ENCODE results near the gene PABPC1L. TPM values are rescaled to one million over a fixed set of nuclear protein-coding genes. Genes with fewer than 3 reads are reported as not detected.
"Not testable (repeated sequence)": the region's sequence is repeated elsewhere in the genome, so short reads cannot be mapped to it uniquely, and the experiment has no call there.

Gene PABPC1L
- total RNA-seq (10 to 100 TPM; 12.0 to 15.4 TPM), polyA plus RNA-seq (ENCODE audit: insufficient read length in 2 of 2) (10 to 100 TPM; 27.2 to 58.0 TPM)
- long read RNA-seq, donor 1, transcript PABPC1L-207 (6 exons, 2,223 nt), result major isoform, 5 of 9 reads
- long read RNA-seq, donor 1, partial matches to known transcripts, result 0 of 9 reads
- long read RNA-seq, donor 1, other reads (novel, unspliced or antisense), result 0 of 9 reads
- long read RNA-seq, donor 2, partial matches to known transcripts, result 0 of 3 reads
- long read RNA-seq, donor 2, other reads (novel, unspliced or antisense), result 0 of 3 reads
- long read RNA-seq, donor 3, partial matches to known transcripts, result 0 of 3 reads
- long read RNA-seq, donor 3, other reads (novel, unspliced or antisense), result 0 of 3 reads
- long read RNA-seq, donor 4, transcript PABPC1L-207 (6 exons, 2,223 nt), result minor isoform, 14 of 34 reads
- long read RNA-seq, donor 4, transcript PABPC1L-202 (8 exons, 1,263 nt), result major isoform, 19 of 34 reads
- long read RNA-seq, donor 4, partial matches to known transcripts, result 0 of 34 reads
- long read RNA-seq, donor 4, other reads (novel, unspliced or antisense), result 0 of 34 reads

DNA sequence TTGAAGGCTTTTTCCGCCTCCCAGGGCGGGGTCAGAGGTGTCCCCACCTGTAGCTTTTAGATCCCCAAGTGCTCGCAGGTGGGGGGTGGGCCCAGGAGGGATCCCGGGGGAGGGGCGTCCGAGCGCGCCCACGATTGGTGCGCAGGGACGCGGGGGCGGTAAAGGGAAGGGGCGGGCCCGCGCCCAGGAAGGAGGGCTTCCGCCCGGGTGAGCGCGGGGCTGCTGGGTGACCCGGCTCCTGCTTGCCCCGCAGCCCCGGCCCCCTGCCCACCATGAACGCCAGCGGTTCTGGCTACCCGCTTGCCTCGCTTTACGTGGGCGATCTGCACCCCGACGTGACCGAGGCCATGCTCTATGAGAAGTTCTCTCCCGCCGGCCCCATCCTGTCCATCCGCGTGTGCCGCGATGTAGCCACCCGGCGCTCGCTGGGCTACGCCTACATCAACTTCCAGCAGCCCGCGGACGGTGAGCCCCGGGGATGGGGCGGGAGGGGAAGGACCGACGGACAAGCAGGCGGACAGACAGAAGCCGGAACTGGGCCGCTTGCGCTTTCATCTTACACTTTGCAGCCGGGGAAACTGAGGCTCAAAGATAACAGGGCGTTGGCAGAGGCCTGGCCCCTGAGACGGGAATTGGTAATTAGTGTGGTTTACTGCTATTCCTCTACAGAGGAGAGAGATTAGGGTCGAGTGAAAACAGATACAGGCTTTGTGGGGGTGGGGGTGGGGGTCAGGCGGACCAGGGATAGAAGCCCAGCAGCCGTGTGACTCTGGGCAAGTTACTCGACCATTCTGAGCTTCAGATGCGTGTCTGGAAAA, at the start of gene PABPC1L:
Gene PABPC1L, plus strand, starts transcription at position 189 of the 818 bp plus-strand sequence. Its CDS starts 84 bp downstream, at position 273.
- peaks cover 15% of the 10 kb centered on the region for H3K4me1 ChIP-seq (ENCODE audit: control insufficient read depth, insufficient read depth, low read length)
- WGBS (ENCODE audit: insufficient coverage), result under 1% methylated on average over 61 of the region's 61 CpGs
- H3K4me3 ChIP-seq (ENCODE audit: low read depth, low read length), result peak within 1 kb of the TSS; percentile 53
- peak in 3 of 6 donors; percentile 9 to 75 (median 65) for DNase-seq (ENCODE audit: low read depth in 4 of 6, low spot score in 6 of 6)
- peaks cover 5% of the 10 kb centered on the region for H3K36me3 ChIP-seq (ENCODE audit: control insufficient read depth, insufficient read depth, low read length)
- no peaks in the 10 kb centered on the region for H3K9me3 ChIP-seq (ENCODE audit: control insufficient read depth, insufficient read depth, low read length)
- no peak within 1 kb of the TSS for H3K27ac ChIP-seq (ENCODE audit: low read depth, low read length)
- no peaks in the 10 kb centered on the region for H3K27me3 ChIP-seq (ENCODE audit: control insufficient read depth, insufficient read depth, low read length)

DNA sequence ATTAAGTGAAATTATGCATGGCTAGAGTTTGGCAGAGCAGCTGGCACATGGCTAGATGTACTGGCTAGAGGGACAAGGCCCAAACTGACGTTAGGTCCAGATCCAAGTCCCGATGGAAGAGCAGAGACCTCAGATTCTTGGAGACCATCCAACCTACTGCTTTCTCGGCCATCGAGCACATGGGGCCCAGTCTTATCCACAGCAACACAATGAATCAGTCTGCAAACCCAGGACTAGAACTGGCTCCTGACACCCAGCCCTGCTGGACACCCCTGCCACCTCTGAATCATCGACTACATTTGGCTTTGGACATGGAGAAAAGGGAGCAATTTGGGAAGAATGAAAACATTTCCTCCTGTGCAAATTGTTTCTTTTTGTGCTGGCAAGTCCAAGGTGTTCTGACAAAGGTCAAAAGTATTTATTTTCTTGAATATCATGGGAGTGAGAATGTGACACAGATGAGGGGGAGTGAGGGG, 48.3 kb upstream of the PABPC1L start:
- 35% methylated on average over 4 of the region's 5 CpGs for WGBS (ENCODE audit: insufficient coverage)
- no peak overlapping the region for H3K27ac ChIP-seq (ENCODE audit: low read depth, low read length)
- no peaks in the 10 kb centered on the region for H3K27me3 ChIP-seq (ENCODE audit: control insufficient read depth, insufficient read depth, low read length)
- H3K4me3 ChIP-seq (ENCODE audit: low read depth, low read length), result no peak overlapping the region
- peaks cover 3% of the 10 kb centered on the region for H3K4me1 ChIP-seq (ENCODE audit: control insufficient read depth, insufficient read depth, low read length)
- peak in 2 of 6 donors; percentile 31 to 53 for DNase-seq (ENCODE audit: low read depth in 4 of 6, low spot score in 6 of 6)
- no peaks in the 10 kb centered on the region for H3K9me3 ChIP-seq (ENCODE audit: control insufficient read depth, insufficient read depth, low read length)
- H3K36me3 ChIP-seq (ENCODE audit: control insufficient read depth, insufficient read depth, low read length), result no peaks in the 10 kb centered on the region

DNA sequence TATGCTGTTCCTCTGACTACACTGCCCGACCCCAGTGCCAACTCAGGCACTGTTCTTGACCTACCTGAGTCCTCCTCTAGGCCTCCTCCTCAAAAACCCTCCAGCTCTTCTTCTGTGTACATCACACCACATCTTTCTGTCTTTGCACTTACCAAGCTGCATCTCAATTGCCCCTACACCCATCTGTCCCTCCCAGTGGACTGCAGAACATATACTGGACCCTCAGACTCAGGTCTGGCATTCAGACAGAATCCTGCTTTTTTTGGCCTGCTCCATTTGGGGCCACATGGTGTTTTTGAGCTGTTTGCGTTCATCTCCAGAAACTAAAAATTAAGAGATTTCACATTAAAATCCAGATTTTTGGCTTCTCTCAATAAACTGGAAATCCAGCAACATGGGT, 47.6 kb upstream of the PABPC1L start:
- Histone ChIP-seq H3K36me3 (ENCODE audit: control insufficient read depth, insufficient read depth, low read length) (no peaks in the 10 kb centered on the region), H3K27ac (ENCODE audit: low read depth, low read length) (no peak overlapping the region), H3K9me3 (ENCODE audit: control insufficient read depth, insufficient read depth, low read length) (no peaks in the 10 kb centered on the region), H3K4me1 (ENCODE audit: control insufficient read depth, insufficient read depth, low read length) (peaks cover 3% of the 10 kb centered on the region), H3K4me3 (ENCODE audit: low read depth, low read length) (no peak overlapping the region), H3K27me3 (ENCODE audit: control insufficient read depth, insufficient read depth, low read length) (no peaks in the 10 kb centered on the region)
- 66% methylated on average over 2 of the region's 2 CpGs for WGBS (ENCODE audit: insufficient coverage)
- DNase-seq (ENCODE audit: low read depth in 4 of 6, low spot score in 6 of 6), result no peak

DNA sequence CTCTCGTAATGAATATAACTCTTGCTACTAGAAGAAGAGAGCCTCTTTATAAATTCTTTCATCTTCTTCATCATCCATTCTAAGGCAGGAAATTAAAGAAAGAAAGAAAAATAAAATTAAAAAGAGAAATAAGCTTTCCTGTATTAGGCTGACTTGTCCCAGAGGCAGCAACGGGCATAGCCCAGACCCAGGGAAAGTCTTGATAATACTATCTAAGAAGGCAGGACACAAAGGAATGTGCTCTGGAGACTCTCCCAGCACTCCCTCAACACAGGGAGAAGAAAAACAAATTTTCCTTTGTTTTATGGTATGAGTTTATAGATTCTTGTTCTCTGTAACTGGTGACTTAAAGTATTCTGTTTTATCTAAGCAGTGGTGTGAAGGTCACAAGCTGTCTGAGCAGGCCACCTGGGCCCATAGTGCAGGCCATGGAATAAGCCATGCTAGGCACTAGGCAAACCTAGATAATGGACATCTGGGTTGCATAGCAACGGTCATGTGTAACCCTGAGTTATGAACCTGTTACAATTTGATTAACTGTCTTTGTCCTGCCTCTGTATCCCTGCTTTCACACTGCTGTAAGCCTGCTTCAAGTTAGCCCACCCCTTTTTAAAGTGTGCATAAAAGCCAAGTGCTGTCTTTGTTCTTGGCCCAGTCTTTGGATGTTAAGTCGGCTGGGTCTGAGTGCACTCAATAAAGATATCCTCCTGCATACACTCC, 46.3 kb upstream of the PABPC1L start:
- not testable (repeated sequence) for H3K4me1 ChIP-seq (ENCODE audit: control insufficient read depth, insufficient read depth, low read length); H3K9me3 ChIP-seq (ENCODE audit: control insufficient read depth, insufficient read depth, low read length); H3K4me3 ChIP-seq (ENCODE audit: low read depth, low read length); H3K36me3 ChIP-seq (ENCODE audit: control insufficient read depth, insufficient read depth, low read length); H3K27ac ChIP-seq (ENCODE audit: low read depth, low read length); H3K27me3 ChIP-seq (ENCODE audit: control insufficient read depth, insufficient read depth, low read length)
- WGBS (ENCODE audit: insufficient coverage), result 32% methylated on average over 3 of the region's 4 CpGs
- peak in 2 of 6 donors; percentile 18 to 49 for DNase-seq (ENCODE audit: low read depth in 4 of 6, low spot score in 6 of 6)

DNA sequence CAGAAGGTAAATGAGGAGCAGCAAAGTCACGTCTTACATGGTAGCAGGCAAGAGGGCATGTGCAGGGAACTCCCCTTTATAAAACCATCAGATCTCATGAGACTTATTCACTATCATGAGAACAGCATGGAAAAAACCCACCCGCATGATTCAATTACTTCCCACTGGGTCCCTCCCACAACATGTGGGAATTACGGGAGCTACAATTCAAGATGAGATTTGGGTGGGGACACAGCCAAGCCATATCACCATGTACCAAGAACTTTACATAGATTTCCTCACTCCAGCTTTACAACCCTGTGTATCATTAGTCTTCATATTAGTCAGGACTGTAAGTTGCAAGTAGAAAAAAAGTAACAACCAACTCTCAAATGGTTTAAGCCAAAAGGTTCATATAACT, 45.4 kb upstream of the PABPC1L start:
- no CpG with 5 or more reads among the region's 3 CpGs for WGBS (ENCODE audit: insufficient coverage)
- not testable (repeated sequence) for DNase-seq (ENCODE audit: low read depth in 4 of 6, low spot score in 6 of 6); H3K27me3 ChIP-seq (ENCODE audit: control insufficient read depth, insufficient read depth, low read length); H3K4me1 ChIP-seq (ENCODE audit: control insufficient read depth, insufficient read depth, low read length); H3K9me3 ChIP-seq (ENCODE audit: control insufficient read depth, insufficient read depth, low read length); H3K36me3 ChIP-seq (ENCODE audit: control insufficient read depth, insufficient read depth, low read length); H3K27ac ChIP-seq (ENCODE audit: low read depth, low read length); H3K4me3 ChIP-seq (ENCODE audit: low read depth, low read length)

DNA sequence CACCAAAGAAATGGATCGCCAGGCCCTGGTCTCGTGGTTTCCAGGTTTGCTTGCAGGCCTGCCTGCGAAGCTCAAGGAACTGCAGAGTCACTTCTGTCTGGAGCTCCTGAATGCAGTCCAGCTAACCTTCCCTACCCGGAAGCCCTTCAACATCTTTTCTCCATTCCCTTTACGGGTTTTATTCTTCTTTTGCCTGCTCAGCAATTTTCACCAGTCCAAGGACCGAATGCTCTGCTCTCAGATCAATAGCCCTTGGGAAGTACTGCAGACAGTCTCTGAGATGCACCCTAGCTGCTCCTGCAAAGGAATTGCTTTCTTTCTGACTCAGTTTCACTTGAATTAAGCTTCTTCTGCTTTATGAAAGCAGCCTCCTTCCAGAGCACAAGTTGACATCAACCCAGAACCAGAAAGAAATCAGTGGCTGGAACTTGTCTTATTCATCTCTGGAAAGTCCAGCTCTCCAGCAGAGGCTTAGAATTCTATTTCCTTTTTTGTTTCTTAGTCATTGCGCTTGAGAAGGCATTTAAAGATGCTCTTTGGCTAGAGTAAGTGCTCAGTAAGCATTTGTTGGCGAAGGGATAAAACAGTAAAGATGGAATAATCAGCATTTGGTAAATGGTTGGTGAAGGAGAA, 43.0 kb upstream of the PABPC1L start:
- Histone ChIP-seq H3K4me1 (ENCODE audit: control insufficient read depth, insufficient read depth, low read length) (peaks cover 3% of the 10 kb centered on the region), H3K36me3 (ENCODE audit: control insufficient read depth, insufficient read depth, low read length) (no peaks in the 10 kb centered on the region), H3K27me3 (ENCODE audit: control insufficient read depth, insufficient read depth, low read length) (peaks cover 3% of the 10 kb centered on the region), H3K4me3 (ENCODE audit: low read depth, low read length) (no peak overlapping the region), H3K27ac (ENCODE audit: low read depth, low read length) (no peak overlapping the region), H3K9me3 (ENCODE audit: control insufficient read depth, insufficient read depth, low read length) (no peaks in the 10 kb centered on the region)
- 68% methylated on average over 8 of the region's 8 CpGs for WGBS (ENCODE audit: insufficient coverage)
- DNase-seq (ENCODE audit: low read depth in 4 of 6, low spot score in 6 of 6), result no peak

DNA sequence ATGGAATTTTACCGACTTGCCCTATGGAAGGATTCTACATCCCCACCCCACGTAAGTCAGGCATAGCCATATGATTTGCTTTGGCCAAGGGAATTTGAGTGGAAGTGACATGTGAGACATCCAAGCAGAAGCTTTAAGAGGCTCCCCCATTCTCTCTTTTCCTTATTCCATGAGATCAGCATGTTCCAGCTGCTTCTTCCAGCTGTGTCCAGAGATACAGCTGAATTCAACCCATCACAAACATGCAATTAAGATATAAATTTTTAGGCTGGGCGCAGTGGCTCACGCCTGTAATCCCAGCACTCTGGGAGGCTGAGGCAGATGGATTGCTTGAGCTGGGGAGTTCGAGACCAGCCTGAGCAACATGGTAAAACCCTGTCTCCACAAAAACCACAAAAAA, 40.4 kb upstream of the PABPC1L start:
- Histone ChIP-seq H3K27me3 (ENCODE audit: control insufficient read depth, insufficient read depth, low read length) (peaks cover 3% of the 10 kb centered on the region), H3K36me3 (ENCODE audit: control insufficient read depth, insufficient read depth, low read length) (no peaks in the 10 kb centered on the region), H3K4me3 (ENCODE audit: low read depth, low read length) (no peak overlapping the region), H3K27ac (ENCODE audit: low read depth, low read length) (no peak overlapping the region), H3K4me1 (ENCODE audit: control insufficient read depth, insufficient read depth, low read length) (no peaks in the 10 kb centered on the region), H3K9me3 (ENCODE audit: control insufficient read depth, insufficient read depth, low read length) (no peaks in the 10 kb centered on the region)
- 89% methylated on average over 3 of the region's 5 CpGs for WGBS (ENCODE audit: insufficient coverage)
- DNase-seq (ENCODE audit: low read depth in 4 of 6, low spot score in 6 of 6), result no peak

DNA sequence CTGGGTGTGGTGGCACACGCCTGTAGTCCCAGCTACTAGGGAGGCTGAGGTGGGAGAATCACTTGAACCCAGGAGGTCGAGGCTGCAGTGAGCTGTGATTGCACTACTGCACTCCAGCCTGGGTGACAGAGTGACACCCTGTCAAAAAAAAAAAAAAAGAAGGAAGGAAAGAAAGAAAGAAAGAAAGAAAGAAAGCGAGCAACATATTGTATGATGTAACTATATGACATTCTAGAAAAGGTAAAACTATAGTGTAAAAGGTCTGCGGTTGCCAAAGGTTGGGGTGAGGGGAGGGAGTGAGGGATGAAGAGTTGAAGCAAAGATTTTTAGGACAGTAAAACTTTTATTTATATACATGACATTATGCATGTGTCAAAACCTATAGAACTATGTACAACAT, 27.5 kb upstream of the PABPC1L start:
- WGBS (ENCODE audit: insufficient coverage), result 40% methylated on average over 1 of the region's 4 CpGs
- not testable (repeated sequence) for H3K4me3 ChIP-seq (ENCODE audit: low read depth, low read length); H3K36me3 ChIP-seq (ENCODE audit: control insufficient read depth, insufficient read depth, low read length); H3K27ac ChIP-seq (ENCODE audit: low read depth, low read length); DNase-seq (ENCODE audit: low read depth in 4 of 6, low spot score in 6 of 6); H3K9me3 ChIP-seq (ENCODE audit: control insufficient read depth, insufficient read depth, low read length); H3K27me3 ChIP-seq (ENCODE audit: control insufficient read depth, insufficient read depth, low read length)
- peaks cover 15% of the 10 kb centered on the region for H3K4me1 ChIP-seq (ENCODE audit: control insufficient read depth, insufficient read depth, low read length)

Data from spinal cord (tissue), 10 donors.